OCI-LY1 (cell line): Measurements from ENCODE around the gene CD300A.

Source experiments
- H2AFZ ChIP-seq: fragments of 200-600 bp; sonication (generic), shearing (Covaris generic); 2 replicates; pipeline ENCODE4 v1.6.0; 2014; ENCODE audit warnings: antibody characterized with exemption, mild to moderate bottlenecking, low read length
- H3F3A ChIP-seq: fragments of 200-600 bp; sonication (generic), shearing (Covaris generic); 2 replicates; pipeline ENCODE4 v1.6.0; 2014; ENCODE audit warnings: mild to moderate bottlenecking, antibody characterized with exemption, low read length, moderate library complexity; ENCODE audit not compliant: insufficient read depth
- H3K27ac ChIP-seq: fragments of 200-600 bp; sonication (generic); 2 replicates; pipeline ENCODE4 v1.5.1; 2014; ENCODE audit warnings: low read length, mixed run types, mild to moderate bottlenecking, low read depth; ENCODE audit not compliant: poor library complexity, severe bottlenecking
- H3K27me3 ChIP-seq: fragments of 200-600 bp; sonication (generic); 2 replicates; pipeline ENCODE4 v1.6.0; 2014; ENCODE audit warnings: antibody characterized with exemption, mild to moderate bottlenecking, low read length, moderate library complexity; ENCODE audit not compliant: insufficient read depth
- H3K36me3 ChIP-seq: fragments of 200-600 bp; sonication (generic); 2 replicates; pipeline ENCODE4 v1.6.1; 2014; ENCODE audit warnings: mild to moderate bottlenecking, antibody characterized with exemption, low read length, moderate library complexity, mixed read lengths; ENCODE audit not compliant: insufficient read depth
- H3K4me1 ChIP-seq: fragments of 200-600 bp; sonication (generic); 2 replicates; pipeline ENCODE4 v1.5.1; 2014; ENCODE audit warnings: mild to moderate bottlenecking, low read length, moderate library complexity; ENCODE audit not compliant: insufficient read depth, severe bottlenecking
- H3K4me2 ChIP-seq: fragments of 200-600 bp; sonication (generic), shearing (Covaris generic); 2 replicates; pipeline ENCODE4 v1.6.1; 2014; ENCODE audit warnings: low read length
- H3K4me3 ChIP-seq: fragments of 200-600 bp; sonication (generic); 2 replicates; pipeline ENCODE4 v1.5.1; 2014; ENCODE audit warnings: low read length, low read depth, mild to moderate bottlenecking, mixed read lengths; ENCODE audit not compliant: poor library complexity, severe bottlenecking
- H3K79me2 ChIP-seq: fragments of 200-600 bp; shearing (Covaris generic); 2 replicates; pipeline ENCODE4 v1.6.1; 2016; ENCODE audit warnings: mixed run types, low read length, mixed read lengths; ENCODE audit not compliant: insufficient read depth
- H3K9ac ChIP-seq: fragments of 200-600 bp; sonication (generic), shearing (Covaris generic); 2 replicates; pipeline ENCODE4 v1.6.1; 2014; ENCODE audit warnings: mild to moderate bottlenecking, low read length, mixed read lengths
- H3K9me2 ChIP-seq: fragments of 200-600 bp; sonication (generic), shearing (Covaris generic); 2 replicates; pipeline ENCODE4 v1.6.1; 2014; ENCODE audit warnings: low read depth, mild to moderate bottlenecking, low read length, mixed read lengths
- H3K9me3 ChIP-seq: fragments of 200-600 bp; shearing (Covaris generic); 2 replicates; pipeline ENCODE4 v1.6.1; 2014; ENCODE audit warnings: low read length, mixed read lengths
- H4K20me1 ChIP-seq: fragments of 200-600 bp; sonication (generic), shearing (Covaris generic); 2 replicates; pipeline ENCODE4 v1.6.0; 2016; ENCODE audit warnings: mild to moderate bottlenecking, low read length; ENCODE audit not compliant: insufficient read depth
- EZH2 ChIP-seq: fragments of 200-600 bp; sonication (generic), shearing (Covaris generic); IDR thresholded peaks from 2 replicates; pipeline ENCODE4 v1.8.0; 2017; ENCODE audit warnings: borderline replicate concordance, mixed run types, mild to moderate bottlenecking, antibody characterized with exemption, low read length, moderate library complexity, mixed read lengths
- TF ChIP-seq, protein P1 (sequence below): fragments of 200-600 bp; sonication (generic), shearing (Covaris generic); IDR thresholded peaks from 2 replicates; pipeline ENCODE4 v1.5.1; 2017; ENCODE audit warnings: mild to moderate bottlenecking, antibody characterized with exemption, low read length, moderate library complexity, mixed read lengths

The CD300A gene

GRCh38 chr17:74490716-74491115, 24.3 kb downstream of the CD300A start:
- H3K27me3 ChIP-seq, result no peaks in the 10 kb centered on the region
- H3K4me2 ChIP-seq, result no peak overlapping the region
- H3K9ac ChIP-seq, result no peak overlapping the region
- no peaks in the 10 kb centered on the region for H3K36me3 ChIP-seq
- H3K4me1 ChIP-seq, result no peaks in the 10 kb centered on the region
- no peaks in the 10 kb centered on the region for H3F3A ChIP-seq
- no peak for TF ChIP-seq EZH2
- TF ChIP-seq, protein P1, sequence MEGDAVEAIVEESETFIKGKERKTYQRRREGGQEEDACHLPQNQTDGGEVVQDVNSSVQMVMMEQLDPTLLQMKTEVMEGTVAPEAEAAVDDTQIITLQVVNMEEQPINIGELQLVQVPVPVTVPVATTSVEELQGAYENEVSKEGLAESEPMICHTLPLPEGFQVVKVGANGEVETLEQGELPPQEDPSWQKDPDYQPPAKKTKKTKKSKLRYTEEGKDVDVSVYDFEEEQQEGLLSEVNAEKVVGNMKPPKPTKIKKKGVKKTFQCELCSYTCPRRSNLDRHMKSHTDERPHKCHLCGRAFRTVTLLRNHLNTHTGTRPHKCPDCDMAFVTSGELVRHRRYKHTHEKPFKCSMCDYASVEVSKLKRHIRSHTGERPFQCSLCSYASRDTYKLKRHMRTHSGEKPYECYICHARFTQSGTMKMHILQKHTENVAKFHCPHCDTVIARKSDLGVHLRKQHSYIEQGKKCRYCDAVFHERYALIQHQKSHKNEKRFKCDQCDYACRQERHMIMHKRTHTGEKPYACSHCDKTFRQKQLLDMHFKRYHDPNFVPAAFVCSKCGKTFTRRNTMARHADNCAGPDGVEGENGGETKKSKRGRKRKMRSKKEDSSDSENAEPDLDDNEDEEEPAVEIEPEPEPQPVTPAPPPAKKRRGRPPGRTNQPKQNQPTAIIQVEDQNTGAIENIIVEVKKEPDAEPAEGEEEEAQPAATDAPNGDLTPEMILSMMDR, result no peak
- H3K9me2 ChIP-seq, result no peaks in the 10 kb centered on the region
- H3K79me2 ChIP-seq, result no peaks in the 10 kb centered on the region
- H3K9me3 ChIP-seq, result no peaks in the 10 kb centered on the region
- no peak overlapping the region for H2AFZ ChIP-seq
- H4K20me1 ChIP-seq, result no peaks in the 10 kb centered on the region
- no peak overlapping the region for H3K27ac ChIP-seq
- H3K4me3 ChIP-seq, result no peak overlapping the region

- H3K36me3 ChIP-seq, result no peaks in the 10 kb centered on the region
- no peaks in the 10 kb centered on the region for H3K9me3 ChIP-seq
- H3K9ac ChIP-seq, result no peak overlapping the region
- no peak overlapping the region for H3K4me2 ChIP-seq
- H3K9me2 ChIP-seq, result no peaks in the 10 kb centered on the region
- H3K4me1 ChIP-seq, result no peaks in the 10 kb centered on the region
- H3K27me3 ChIP-seq, result no peaks in the 10 kb centered on the region
- no peak overlapping the region for H2AFZ ChIP-seq
- no peak overlapping the region for H3K4me3 ChIP-seq
- no peaks in the 10 kb centered on the region for H3K79me2 ChIP-seq
- TF ChIP-seq, protein P1, result no peak
- no peak for TF ChIP-seq EZH2
- H4K20me1 ChIP-seq, result no peaks in the 10 kb centered on the region
- H3F3A ChIP-seq, result no peaks in the 10 kb centered on the region
- no peak overlapping the region for H3K27ac ChIP-seq
Observed at GRCh38 chr17:74491626-74492025, 25.2 kb downstream of the CD300A start.

GRCh38 chr17:74493331-74493833, 26.9 kb downstream of the CD300A start:
- H3K9me3 ChIP-seq, result no peaks in the 10 kb centered on the region
- H3K4me3 ChIP-seq, result no peak overlapping the region
- no peaks in the 10 kb centered on the region for H3K4me1 ChIP-seq
- H3K9ac ChIP-seq, result no peak overlapping the region
- H3K79me2 ChIP-seq, result no peaks in the 10 kb centered on the region
- no peaks in the 10 kb centered on the region for H3K36me3 ChIP-seq
- H4K20me1 ChIP-seq, result no peaks in the 10 kb centered on the region
- no peak overlapping the region for H3K27ac ChIP-seq
- no peak overlapping the region for H3K4me2 ChIP-seq
- TF ChIP-seq, protein P1, result peak; percentile 80
- TF ChIP-seq EZH2, result no peak
- H2AFZ ChIP-seq, result no peak overlapping the region
- H3F3A ChIP-seq, result no peaks in the 10 kb centered on the region
- no peaks in the 10 kb centered on the region for H3K27me3 ChIP-seq
- no peaks in the 10 kb centered on the region for H3K9me2 ChIP-seq
